SK-N-SH (cell line): ENCODE results near the gene FTCD. TPM values are rescaled to one million over a fixed set of nuclear protein-coding genes. Genes with fewer than 3 reads are reported as not detected.

ENCODE experiments used
- CTCF ChIA-PET: fragments of 300-600, 350-600 bp; formaldehyde crosslinking; extraction: SDS; loops from one replicate; lab custom pipeline; 2021; lab: Yijun Ruan, JAX
- POLR2A ChIA-PET: fragments of 350-600 bp; sonication (Branson Sonifier 250); formaldehyde crosslinking; extraction: SDS; loops from one replicate; lab custom pipeline; 2020; ENCODE audit warnings: antibody characterized with exemption, inconsistent platforms; lab: Yijun Ruan, JAX
- DNase-seq: peaks from one replicate; pipeline ENCODE4 v3.0.0; 2012
- H2AFZ ChIP-seq: fragments of 200-600 bp; sonication (generic); 2 replicates; pipeline ENCODE4 v1.8.1; 2016; ENCODE audit warnings: antibody characterized with exemption, mild to moderate bottlenecking, low read depth
- H3F3A ChIP-seq: fragments of 200-600 bp; sonication (generic); replicated peaks from 2 replicates; pipeline ENCODE3; 2016; ENCODE audit warnings: antibody characterized with exemption, mild to moderate bottlenecking; ENCODE audit not compliant: insufficient read depth
- H3K27ac ChIP-seq, 2 experiments: fragments of 200-500 bp in 1 of 2; fragments of 200-600 bp in 1 of 2; sonication (Bioruptor generic) in 1 of 2; sonication (generic), shearing (Covaris generic) in 1 of 2; 2 replicates each; pipeline versions ENCODE4 v1.5.1 to v1.6.1; 2014 to 2016; ENCODE audit warnings: low read depth in 2 of 2, inconsistent platforms in 1 of 2, low read length in 1 of 2, mild to moderate bottlenecking in 1 of 2, mixed read lengths in 1 of 2
- H3K27me3 ChIP-seq: fragments of 200-600 bp; sonication (generic), shearing (Covaris generic); 2 replicates; pipeline ENCODE4 v1.6.1; 2016; ENCODE audit warnings: mixed run types; ENCODE audit not compliant: insufficient read depth
- H3K36me3 ChIP-seq, 2 experiments: fragments of 200-500 bp in 1 of 2; fragments of 200-600 bp in 1 of 2; sonication (Bioruptor generic) in 1 of 2; sonication (generic) in 1 of 2; replicated peaks in 1 of 2; 2 replicates each; pipeline versions ENCODE3 to v1.5.1; 2014 to 2016; ENCODE audit warnings: low read length in 1 of 2, mild to moderate bottlenecking in 1 of 2; ENCODE audit not compliant: insufficient read depth in 2 of 2, control insufficient read depth in 1 of 2
- H3K4me1 ChIP-seq, 2 experiments: fragments of 200-500 bp in 1 of 2; fragments of 200-600 bp in 1 of 2; sonication (Bioruptor generic) in 1 of 2; sonication (generic), shearing (Covaris generic) in 1 of 2; 2 replicates each; pipeline versions ENCODE4 v1.5.1 to v1.6.1; 2014 to 2016; ENCODE audit warnings: low read depth in 1 of 2, low read length in 1 of 2, mixed run types in 1 of 2; ENCODE audit not compliant: insufficient read depth in 2 of 2, control insufficient read depth in 1 of 2
- H3K4me2 ChIP-seq: fragments of 200-600 bp; sonication (generic), shearing (Covaris generic); 2 replicates; pipeline ENCODE4 v1.6.1; 2017; ENCODE audit warnings: mixed run types
- H3K4me3 ChIP-seq, 2 experiments: fragments of 200-500 bp in 1 of 2; fragments of 200-600 bp in 1 of 2; sonication (Bioruptor generic) in 1 of 2; sonication (generic), shearing (Covaris generic) in 1 of 2; 2 replicates each; pipeline versions ENCODE4 v1.5.1 to v1.8.1; 2014 to 2016; ENCODE audit warnings: low read depth in 2 of 2, inconsistent platforms in 1 of 2, low read length in 1 of 2, mild to moderate bottlenecking in 1 of 2, mixed read lengths in 1 of 2, moderate library complexity in 1 of 2
- H3K79me2 ChIP-seq: fragments of 200-600 bp; sonication (generic); 2 replicates; pipeline ENCODE4 v1.8.1; 2017; ENCODE audit warnings: mild to moderate bottlenecking; ENCODE audit not compliant: insufficient read depth
- H3K9ac ChIP-seq: fragments of 200-600 bp; sonication (generic); 2 replicates; pipeline ENCODE4 v1.6.1; 2017; ENCODE audit warnings: mixed run types
- H3K9me2 ChIP-seq: fragments of 200-600 bp; sonication (generic); 2 replicates; pipeline ENCODE4 v1.6.1; 2017; ENCODE audit warnings: mixed run types
- H3K9me3 ChIP-seq: fragments of 200-600 bp; sonication (generic); 2 replicates; pipeline ENCODE4 v1.6.1; 2017; ENCODE audit warnings: mixed run types, mild to moderate bottlenecking, moderate library complexity
- H4K20me1 ChIP-seq: fragments of 200-600 bp; sonication (generic); 2 replicates; pipeline ENCODE4 v1.6.1; 2017; ENCODE audit warnings: mild to moderate bottlenecking, mixed run types; ENCODE audit not compliant: insufficient read depth
- CHD2 ChIP-seq: fragments of 150-350 bp; IDR thresholded peaks from 2 replicates; pipeline ENCODE4 v1.6.1; 2018; ENCODE audit warnings: low read length; ENCODE audit not compliant: partially characterized antibody
- CTCF ChIP-seq: fragments of 200-600 bp; sonication (generic); IDR thresholded peaks from 2 replicates; pipeline ENCODE4 v1.6.1; 2017; ENCODE audit warnings: antibody characterized with exemption, mild to moderate bottlenecking, moderate library complexity
- EP300 ChIP-seq, 2 experiments: IDR thresholded peaks; 2 replicates each; pipeline versions ENCODE4 v1.4.0 to v1.6.1; 2012; ENCODE audit warnings: borderline replicate concordance in 1 of 2, low read depth in 1 of 2, low read length in 1 of 2
- FOXJ3 ChIP-seq: sonication (generic); formaldehyde crosslinking; IDR thresholded peaks from 2 replicates; pipeline ENCODE4 v1.5.1; 2020; ENCODE audit warnings: mild to moderate bottlenecking, missing genetic modification reagents
- IRF3 ChIP-seq: fragments of 150-350 bp; IDR thresholded peaks from 2 replicates; pipeline ENCODE4 v1.6.1; 2016; ENCODE audit warnings: mild to moderate bottlenecking, low read depth, low read length
- JUND ChIP-seq: IDR thresholded peaks from 2 replicates; pipeline ENCODE4 v1.4.0; 2012
- MEF2A ChIP-seq: IDR thresholded peaks from 2 replicates; pipeline ENCODE4 v1.4.0; 2012; ENCODE audit warnings: low read depth, borderline replicate concordance
- MXI1 ChIP-seq: IDR thresholded peaks from 2 replicates; pipeline ENCODE4 v1.6.1; 2012; ENCODE audit warnings: mild to moderate bottlenecking, low read depth, low read length, improper control_type of control experiment
- PBX3 ChIP-seq: IDR thresholded peaks from 2 replicates; pipeline ENCODE4; 2012
- RAD21 ChIP-seq: IDR thresholded peaks from 2 replicates; pipeline ENCODE4 v1.6.1; 2012; ENCODE audit warnings: mild to moderate bottlenecking, low read length
- REST ChIP-seq: IDR thresholded peaks from 2 replicates; pipeline ENCODE4 v1.6.1; 2012; ENCODE audit warnings: mild to moderate bottlenecking, low read depth, low read length, moderate library complexity
- RXRA ChIP-seq: IDR thresholded peaks from 2 replicates; pipeline ENCODE4 v1.4.0; 2012; ENCODE audit warnings: low read depth, mild to moderate bottlenecking, borderline replicate concordance
- SMC3 ChIP-seq: IDR thresholded peaks from 2 replicates; pipeline ENCODE4 v1.6.1; 2012; ENCODE audit warnings: low read depth, low read length, improper control_type of control experiment
- TCF12 ChIP-seq: IDR thresholded peaks from 2 replicates; pipeline ENCODE4 v1.4.0; 2012
- USF2 ChIP-seq: fragments of 150-350 bp; IDR thresholded peaks from 2 replicates; pipeline ENCODE4 v1.6.1; 2017; ENCODE audit warnings: antibody characterized with exemption, low read length, low read depth, borderline replicate concordance
- YY1 ChIP-seq: IDR thresholded peaks from 2 replicates; pipeline ENCODE4 v1.4.0; 2012; ENCODE audit warnings: low read depth, mild to moderate bottlenecking
- WGBS: methylation state at CpG from one replicate; pipeline ENCODE4 v1.1.6; 2017; ENCODE audit warnings: low lambda C conversion rate; 5-methylcytosine and 5-hydroxymethylcytosine counted together
- polyA plus RNA-seq, 3 experiments: library from polyadenylated mRNA; depleted of rRNA; stranded (reverse); fragments of >200 nt; gene quantifications; 2 replicates each; pipeline ENCODE4 v1.2.3, GENCODE V29; 2012

The FTCD gene
- polyA plus RNA-seq, 1 of the 3 experiments (the other 2 are of a cell fraction) = 0.33 TPM

- Histone ChIP-seq H3K4me3 (no peak overlapping the region; a peak in 1 of 4 replicates), H3K79me2 (no peaks in the 10 kb centered on the region), H3K9me3 (no peaks in the 10 kb centered on the region), H2AFZ (no peak overlapping the region), H3K27ac (no peak overlapping the region; a peak in 1 of 4 replicates), H3K9me2 (no peaks in the 10 kb centered on the region), H3K9ac (no peak overlapping the region), H3K4me1 (peaks cover 0 to 4% of the 10 kb centered on the region in 2 experiments; a peak in 2 of 4 replicates), H3K36me3 (no peaks in the 10 kb centered on the region), H3K27me3 (no peaks in the 10 kb centered on the region), H3K4me2 (no peak overlapping the region), H4K20me1 (no peaks in the 10 kb centered on the region), H3F3A (no peaks in the 10 kb centered on the region)
- DNase-seq = peak; percentile 92
- POLR2A ChIA-PET = interaction anchor here (0.5 to 1.5 kb wide), 3 partner anchors 10 to 182 kb away, joined by 3 read pairs; no protein-coding TSS in a partner anchor
- TF ChIP-seq JUND (no peak), IRF3 (no peak), YY1 (no peak), RAD21 (peak; percentile 63), EP300 (IDR thresholded peaks at IDR 0.05; ENCODE audit: borderline replicate concordance in 1 of 2, low read depth in 1 of 2, low read length in 1 of 2) (no peak), SMC3 (peak; percentile 30; the same call in 1 of the 2 replicates), CHD2 (peak; percentile 18), CTCF (peak; percentile 75)
- WGBS = 46% methylated on average over 7 of the region's 33 CpGs
- CTCF ChIA-PET = interaction anchor here (0.5 to 1.9 kb wide), 25 partner anchors 10 to 486 kb away, joined by 3 to 15 read pairs (median 4); partner anchors contain the start of gene MCM3AP
Measured at GRCh38 chr21:46153247-46154154, 1.9 kb downstream of the FTCD start.

- Histone ChIP-seq H3F3A (no peaks in the 10 kb centered on the region), H3K4me2 (no peak overlapping the region), H3K4me3 (no peak overlapping the region; a peak in 1 of 4 replicates), H3K27ac (no peak overlapping the region), H3K9ac (no peak overlapping the region), H3K9me3 (no peaks in the 10 kb centered on the region), H3K36me3 (no peaks in the 10 kb centered on the region), H3K27me3 (no peaks in the 10 kb centered on the region), H4K20me1 (no peaks in the 10 kb centered on the region), H3K9me2 (no peaks in the 10 kb centered on the region), H2AFZ (no peak overlapping the region), H3K79me2 (no peaks in the 10 kb centered on the region), H3K4me1 (peaks cover 0 to 4% of the 10 kb centered on the region in 2 experiments; a peak in 2 of 4 replicates)
- ChIA-PET CTCF (interaction anchor here (0.8 to 1.9 kb wide), 22 partner anchors 9 to 487 kb away, joined by 3 to 15 read pairs (median 4); partner anchors contain the start of gene MCM3AP), POLR2A (interaction anchor here (0.5 to 1.5 kb wide), 2 partner anchors 10 to 106 kb away, joined by 3 read pairs; no protein-coding TSS in a partner anchor)
- 30% methylated on average over 2 of the region's 18 CpGs for WGBS
- no peak for DNase-seq
- TF ChIP-seq YY1 (no peak), MEF2A (no peak), SMC3 (no peak), RAD21 (no peak), FOXJ3 (no peak), RXRA (no peak), JUND (no peak), TCF12 (no peak), MXI1 (no peak), CHD2 (no peak), USF2 (no peak), PBX3 (no peak), REST (no peak)
Measured at GRCh38 chr21:46152927-46153246, 2.5 kb downstream of the FTCD start.
